GM06990 (cell line): ENCODE results near the gene ZNRF4.

Experiments
- DNase-seq: peaks from one replicate; pipeline ENCODE4 v3.0.0-alpha.2; 2011; ENCODE audit not compliant: insufficient read length; ENCODE audit errors: extremely low read depth
- H3K27me3 ChIP-seq: replicated peaks from 2 replicates; pipeline ENCODE4 v1.6.0; 2011; ENCODE audit warnings: low read length; ENCODE audit not compliant: control insufficient read depth, insufficient read depth
- H3K36me3 ChIP-seq: 2 replicates; pipeline ENCODE4 v1.5.1; 2011; ENCODE audit warnings: low read length; ENCODE audit not compliant: control insufficient read depth, insufficient read depth
- H3K4me3 ChIP-seq: replicated peaks from 2 replicates; pipeline ENCODE4 v1.5.1; 2011; ENCODE audit warnings: low read depth, mild to moderate bottlenecking, control low read depth, low read length
- TF ChIP-seq, protein P1 (sequence below): IDR thresholded peaks from 2 replicates; pipeline ENCODE4 v1.5.1; 2011; ENCODE audit warnings: low read length, control low read depth, mild to moderate bottlenecking, inconsistent platforms; ENCODE audit not compliant: insufficient read depth, poor library complexity, severe bottlenecking

ZNRF4 gene

DNA sequence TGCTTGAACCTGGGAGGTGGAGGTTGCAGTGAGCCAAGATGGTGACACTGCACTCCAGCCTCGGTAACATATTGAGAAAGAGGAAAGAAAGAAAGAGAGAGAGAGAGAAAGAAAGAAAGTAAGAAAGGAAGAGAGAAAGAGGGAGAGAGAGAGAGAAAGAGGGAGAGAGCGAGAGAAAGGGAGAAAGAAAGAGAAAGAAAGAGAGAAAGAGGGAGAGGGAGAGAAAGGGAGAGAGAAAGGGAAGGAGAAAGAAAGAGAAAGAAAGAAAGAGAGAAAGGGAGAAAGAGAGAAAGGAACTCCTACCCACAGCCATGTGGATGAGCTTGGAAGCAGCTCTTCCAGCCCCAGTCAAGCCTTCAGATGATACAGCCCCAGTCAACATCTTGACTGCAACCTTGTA, 46.7 kb downstream of the ZNRF4 start:
- H3K27me3 ChIP-seq, result no peaks in the 10 kb centered on the region
- TF ChIP-seq, protein P1, sequence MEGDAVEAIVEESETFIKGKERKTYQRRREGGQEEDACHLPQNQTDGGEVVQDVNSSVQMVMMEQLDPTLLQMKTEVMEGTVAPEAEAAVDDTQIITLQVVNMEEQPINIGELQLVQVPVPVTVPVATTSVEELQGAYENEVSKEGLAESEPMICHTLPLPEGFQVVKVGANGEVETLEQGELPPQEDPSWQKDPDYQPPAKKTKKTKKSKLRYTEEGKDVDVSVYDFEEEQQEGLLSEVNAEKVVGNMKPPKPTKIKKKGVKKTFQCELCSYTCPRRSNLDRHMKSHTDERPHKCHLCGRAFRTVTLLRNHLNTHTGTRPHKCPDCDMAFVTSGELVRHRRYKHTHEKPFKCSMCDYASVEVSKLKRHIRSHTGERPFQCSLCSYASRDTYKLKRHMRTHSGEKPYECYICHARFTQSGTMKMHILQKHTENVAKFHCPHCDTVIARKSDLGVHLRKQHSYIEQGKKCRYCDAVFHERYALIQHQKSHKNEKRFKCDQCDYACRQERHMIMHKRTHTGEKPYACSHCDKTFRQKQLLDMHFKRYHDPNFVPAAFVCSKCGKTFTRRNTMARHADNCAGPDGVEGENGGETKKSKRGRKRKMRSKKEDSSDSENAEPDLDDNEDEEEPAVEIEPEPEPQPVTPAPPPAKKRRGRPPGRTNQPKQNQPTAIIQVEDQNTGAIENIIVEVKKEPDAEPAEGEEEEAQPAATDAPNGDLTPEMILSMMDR, result no peak
- DNase-seq, result no peak
- H3K36me3 ChIP-seq, result no peaks in the 10 kb centered on the region
- no peak overlapping the region for H3K4me3 ChIP-seq

DNA sequence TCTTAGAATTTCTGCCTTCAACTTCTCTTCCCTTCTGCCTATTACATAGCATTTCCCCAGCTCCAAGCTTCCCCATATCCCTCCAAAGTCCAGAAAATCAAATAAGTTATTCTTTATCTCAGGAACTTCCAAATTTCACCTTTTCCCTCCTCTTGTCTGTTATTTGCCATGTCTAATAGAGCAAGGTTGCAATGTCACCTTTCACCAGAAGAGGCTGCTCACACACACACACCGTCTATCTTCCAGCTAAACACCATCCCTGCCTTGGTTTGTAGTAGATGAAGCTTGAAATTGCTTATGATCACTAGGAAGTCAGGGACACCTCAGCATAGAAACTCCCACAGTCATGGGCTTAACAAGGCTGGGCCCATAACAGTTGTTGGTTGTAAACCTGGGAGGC, 48.4 kb downstream of the ZNRF4 start:
- TF ChIP-seq, protein P1, result no peak
- Histone ChIP-seq H3K27me3 (no peaks in the 10 kb centered on the region), H3K36me3 (no peaks in the 10 kb centered on the region), H3K4me3 (no peak overlapping the region)
- DNase-seq, result no peak

DNA sequence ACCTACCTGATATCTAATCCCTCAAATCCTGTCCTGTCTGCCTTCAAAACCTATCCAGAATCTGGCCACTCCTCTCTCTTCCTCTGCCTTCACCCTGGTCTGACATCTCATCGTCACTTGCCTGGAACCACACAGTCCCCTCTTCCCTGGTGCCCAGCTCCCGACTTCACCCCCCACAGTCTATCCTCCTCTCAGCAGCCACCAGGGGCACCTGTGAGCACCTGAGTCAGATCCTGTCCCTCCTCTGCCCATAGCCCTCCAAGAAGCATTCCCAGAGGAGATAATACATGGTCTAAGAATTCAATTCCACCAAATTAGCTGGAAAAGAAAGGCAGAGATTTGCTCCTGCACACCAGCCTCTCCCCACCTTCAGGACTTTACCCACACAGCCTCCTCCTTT, 48.9 kb downstream of the ZNRF4 start:
- TF ChIP-seq, protein P1, result no peak
- no peak overlapping the region for H3K4me3 ChIP-seq
- no peak for DNase-seq
- no peaks in the 10 kb centered on the region for H3K36me3 ChIP-seq
- no peaks in the 10 kb centered on the region for H3K27me3 ChIP-seq
